Anterior cingulate cortex (tissue), 58 donors: ENCODE measurements around the gene PLEKHM3.

ENCODE experiments used
- DNase-seq, 58 donors: peaks; one replicate each; lab custom pipeline; 2025; lab: John Stamatoyannopoulos, UW

Gene PLEKHM3

DNA sequence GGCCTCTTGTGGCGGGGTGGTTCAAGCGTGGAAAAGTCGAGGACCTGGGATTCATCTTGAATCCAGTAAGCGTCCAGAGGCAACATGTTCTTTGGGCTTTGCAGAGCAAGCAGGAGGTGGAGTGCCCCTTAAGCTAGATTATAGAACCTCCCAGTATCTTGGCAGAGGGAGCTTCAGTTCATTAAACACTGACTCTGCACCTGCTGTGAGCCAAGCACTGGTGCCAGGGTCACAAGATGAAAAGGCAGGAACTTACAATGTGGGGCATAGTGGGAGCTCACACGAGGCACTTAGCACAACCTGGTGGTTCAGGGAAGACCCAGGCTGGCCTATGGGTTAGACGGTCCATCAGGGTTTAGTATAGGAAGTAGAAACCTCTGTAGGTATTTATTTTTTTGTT is 248.2 kb downstream of the PLEKHM3 start:
- no peak for DNase-seq

DNA sequence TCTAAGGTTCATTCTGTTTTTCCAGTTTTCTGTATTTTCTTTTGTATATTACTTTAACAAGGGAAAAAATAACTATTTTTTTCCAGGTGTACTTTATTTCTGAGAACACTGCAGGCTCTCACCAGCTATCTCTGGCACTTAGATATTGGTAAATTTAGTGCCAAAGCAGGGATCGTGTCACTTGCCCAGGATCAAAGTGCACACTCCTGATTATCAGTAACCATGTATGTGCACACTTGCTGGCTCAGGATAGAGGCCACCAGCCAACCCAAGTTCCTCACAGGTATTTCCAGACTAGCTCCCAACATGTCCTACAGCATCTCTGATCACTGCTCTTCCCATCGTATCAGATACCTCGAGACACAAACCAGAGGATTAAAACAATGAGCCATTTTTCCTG is 249.9 kb downstream of the PLEKHM3 start:
- DNase-seq: no peak

DNA sequence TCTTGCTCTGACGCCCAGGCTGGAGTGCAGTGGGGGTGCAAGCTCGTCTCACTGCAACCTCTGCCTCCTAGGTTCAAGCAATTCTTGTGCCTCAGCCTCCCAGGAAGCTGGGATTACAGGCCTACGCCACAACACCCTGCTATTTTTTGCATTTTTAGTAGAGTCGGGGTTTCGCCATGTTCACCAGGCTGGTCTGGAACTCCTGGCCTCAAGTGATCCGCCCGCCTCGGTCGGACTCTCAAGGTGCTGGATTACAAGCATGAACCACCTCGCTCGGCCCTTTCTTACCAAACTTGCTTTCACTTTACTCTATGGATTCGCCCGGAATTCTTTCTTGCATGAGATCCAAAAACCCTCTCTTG is 252.5 kb downstream of the PLEKHM3 start:
- no peak for DNase-seq

DNA sequence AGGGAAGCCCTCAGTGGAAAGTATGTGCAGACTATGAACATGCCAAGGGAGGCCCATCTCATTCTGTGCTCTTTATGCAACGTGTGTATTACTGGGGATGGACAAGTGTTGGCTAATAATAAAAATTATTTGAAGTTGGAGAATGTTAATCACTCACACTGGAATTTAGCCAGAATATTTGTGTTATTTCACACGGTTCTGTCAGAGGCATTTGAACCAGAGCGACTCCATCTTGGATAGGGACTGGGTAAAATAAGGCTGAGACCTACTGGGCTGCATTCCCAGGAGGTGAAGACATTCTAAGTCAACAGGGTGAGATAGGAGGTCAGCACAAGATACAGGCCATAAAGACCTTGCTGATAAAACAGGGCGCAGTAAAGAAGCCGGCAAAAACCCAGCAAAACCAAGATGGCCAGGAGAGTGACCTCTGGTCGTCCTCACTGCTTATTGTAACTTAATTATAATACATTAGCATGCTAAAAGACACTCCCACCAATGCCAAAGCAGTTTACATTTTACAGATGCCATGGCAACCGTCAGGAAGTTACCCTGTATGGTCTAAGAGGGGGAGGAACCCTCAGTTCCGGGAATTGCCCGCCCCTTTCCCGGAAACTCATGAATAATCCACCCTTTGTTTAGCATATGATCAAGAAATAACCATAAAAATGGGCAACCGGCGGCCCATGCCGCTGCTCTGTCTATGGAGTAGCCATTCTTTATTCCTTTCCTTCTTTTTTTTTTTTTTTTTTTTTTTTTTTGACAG is 253.1 kb downstream of the PLEKHM3 start:
- DNase-seq: peak in 1 of 58 donors; percentile 79

DNA sequence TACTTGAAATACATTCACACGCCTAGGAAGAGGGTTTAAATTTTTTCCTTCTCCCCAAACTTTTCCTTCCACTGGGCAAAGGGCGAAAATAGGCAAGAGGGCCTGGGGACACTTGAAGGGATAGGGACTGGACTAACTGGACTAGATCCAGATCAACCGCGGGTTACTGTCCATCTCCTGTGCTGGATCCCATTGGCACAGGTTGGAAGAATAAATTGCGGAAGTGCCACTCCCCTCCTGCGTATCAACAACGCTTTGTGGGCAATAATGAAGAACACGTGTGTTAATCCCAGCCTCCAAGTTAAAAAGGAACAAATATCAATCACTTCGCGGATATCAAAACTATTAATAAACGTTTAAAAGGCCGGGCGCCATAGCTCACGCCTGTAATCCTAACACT is 253.9 kb downstream of the PLEKHM3 start:
- DNase-seq: no peak
